Measurements from ENCODE around the gene STAT5B. TPM values are rescaled to one million over a fixed set of nuclear protein-coding genes. Genes with fewer than 3 reads are reported as not detected.
A peak's percentile ranks its signal among the peaks of the same experiment; 100 is the strongest.

STAT5B gene
- total and polyA plus RNA-seq, 2 of the 13 experiments (the other 11 are each of a cell fraction or from before 2014, with no cell fraction given), result 21.0 to 42.8 TPM

DNA sequence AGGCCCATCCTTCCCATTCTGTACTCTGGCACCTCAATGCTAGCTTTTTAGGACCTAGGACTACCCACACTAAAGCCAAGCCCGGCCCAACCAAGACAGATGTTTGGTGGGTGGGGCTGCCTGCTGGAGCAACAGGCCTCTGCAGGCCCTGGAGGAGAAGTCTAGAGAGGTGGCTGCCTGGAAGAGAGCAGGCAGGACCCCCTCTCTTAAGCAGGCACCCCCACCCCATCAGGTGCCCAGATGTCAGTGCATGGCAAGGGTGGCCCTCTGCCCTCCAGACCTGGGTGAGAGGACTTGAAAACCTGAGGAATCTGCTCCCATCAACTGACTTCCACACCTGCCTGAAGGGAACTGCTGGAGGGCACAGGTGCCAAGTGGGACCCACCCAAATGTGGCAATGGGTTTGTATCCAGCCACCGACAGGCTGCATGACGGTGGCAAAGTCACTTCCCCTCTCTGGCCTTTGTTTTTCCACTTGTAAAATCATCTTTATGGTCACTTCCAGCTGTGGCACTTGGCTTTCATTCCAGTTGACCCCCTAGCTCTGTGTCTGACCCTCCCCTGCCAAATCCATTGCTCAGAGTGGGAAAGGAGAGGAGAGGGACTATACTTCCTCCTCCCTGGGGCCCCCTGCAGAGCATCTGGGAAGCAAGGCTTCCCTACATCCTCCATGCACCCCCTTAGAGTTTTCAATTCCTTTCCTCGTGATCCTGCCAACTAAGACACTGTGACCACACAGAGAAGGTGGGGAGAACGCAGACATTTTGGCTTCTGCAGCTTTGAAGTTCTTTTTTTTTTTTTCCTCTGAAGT lies 10.4 kb upstream of the STAT5B start:
- Histone ChIP-seq H3K4me3 (replicated peaks in 1 of 3; ENCODE audit: insufficient read depth in 1 of 3, low read depth in 2 of 3, low read length in 3 of 3) (no peak overlapping the region), H2AFZ (ENCODE audit: low read length) (no peak overlapping the region), H3K27me3 (ENCODE audit: control insufficient read depth in 1 of 2, insufficient read depth in 2 of 2, low read length in 2 of 2) (peaks cover 6 to 36% of the 10 kb centered on the region in 2 experiments; a peak in 4 of 5 replicates), H4K20me1 (ENCODE audit: insufficient read depth, low read length) (no peaks in the 10 kb centered on the region), H3K79me2 (ENCODE audit: insufficient read depth, low read length) (no peaks in the 10 kb centered on the region), H3K9ac (ENCODE audit: insufficient read depth, low read depth, low read length) (no peak overlapping the region), H3K4me2 (ENCODE audit: low read depth, low read length) (no peak overlapping the region), H3K9me3 (ENCODE audit: low read length) (no peaks in the 10 kb centered on the region), H3K36me3 (replicated peaks in 1 of 2; ENCODE audit: control insufficient read depth in 1 of 2, insufficient read depth in 2 of 2, low read length in 2 of 2) (no peaks in the 10 kb centered on the region), H3K4me1 (ENCODE audit: insufficient read depth, low read length) (peaks cover 51% of the 10 kb centered on the region), H3K27ac (ENCODE audit: extremely low read length, insufficient read depth, low read length) (no peak overlapping the region)
- POLR2A ChIA-PET, result interaction anchor here (0.7 to 2.6 kb wide), 2 partner anchors 9 to 1259 kb away, joined by 3 to 9 read pairs; partner anchors contain the start of gene KRTAP1-5
- CTCF ChIA-PET (ENCODE audit: low intra/inter-chr PET ratio, low total read pairs), result no interaction called here
- ATAC-seq (no peak), DNase-seq (ENCODE audit: low spot score) (no peak), FAIRE-seq (no peak)
- WGBS (ENCODE audit: low lambda C conversion rate), result 56% methylated on average over 5 of the region's 5 CpGs
- no TSS peak for BruUV-seq (replicated peaks)
- in situ Hi-C loops (cut with HindIII; ENCODE audit: extremely low pct_ligation_motif_present, low pct_unique_long_range_greater_than_20kb), result no loop called here
- intact Hi-C loops (cut with micrococcal nuclease; ENCODE audit: unreplicated experiment), result loop anchor here (1.0 to 10.0 kb wide), 2 partner anchors 7 to 62 kb away; no protein-coding TSS in a partner anchor
- TF ChIP-seq ZNF629 (CRISPR knock-in tag; conservative IDR thresholded peaks at IDR 0.05), result peak; percentile 41; the same call in 1 of the 2 replicates
- no peak for TF ChIP-seq ZNF317 (CRISPR knock-in tag; IDR thresholded peaks at IDR 0.05)

DNA sequence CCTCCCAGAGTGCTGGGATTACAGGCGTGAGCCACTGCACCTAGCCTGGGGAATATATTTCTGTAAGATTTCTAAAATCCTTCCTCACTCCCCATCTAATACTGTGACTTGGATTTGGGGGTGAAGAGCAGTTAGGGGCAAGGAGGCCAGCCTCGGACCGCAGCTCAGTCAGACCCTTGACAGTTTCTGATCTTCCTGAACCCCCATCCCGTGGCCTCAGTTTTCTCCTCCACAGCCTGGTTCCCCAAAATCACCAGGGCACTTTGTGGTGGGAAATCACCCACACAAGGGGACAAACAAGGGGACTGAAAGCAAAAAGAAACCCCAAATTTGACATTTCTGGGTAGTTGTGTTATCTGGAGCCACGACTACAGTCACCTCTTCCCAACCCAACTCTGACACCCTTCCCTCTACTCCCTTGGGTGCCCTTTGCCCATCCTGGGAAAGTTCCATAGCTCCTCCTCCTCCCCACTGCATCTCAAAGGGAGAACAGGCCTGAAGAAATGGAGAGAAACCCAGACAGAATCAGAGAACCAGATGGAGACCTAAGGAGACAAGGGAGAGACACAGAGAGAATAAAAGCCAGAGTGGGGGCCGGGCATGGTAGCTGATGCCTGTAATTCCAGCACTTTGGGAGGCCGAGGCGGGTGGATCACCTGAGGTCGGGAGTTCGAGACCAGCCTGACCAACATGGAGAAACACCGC lies 9.3 kb upstream of the STAT5B start:
- Histone ChIP-seq H3K27me3 (ENCODE audit: control insufficient read depth in 1 of 2, insufficient read depth in 2 of 2, low read length in 2 of 2) (peaks cover 6 to 36% of the 10 kb centered on the region in 2 experiments; a peak in 4 of 5 replicates), H3K9ac (ENCODE audit: insufficient read depth, low read depth, low read length) (no peak overlapping the region), H3K4me1 (ENCODE audit: insufficient read depth, low read length) (peaks cover 56% of the 10 kb centered on the region), H3K4me2 (ENCODE audit: low read depth, low read length) (no peak overlapping the region), H3K79me2 (ENCODE audit: insufficient read depth, low read length) (no peaks in the 10 kb centered on the region), H3K4me3 (replicated peaks in 1 of 3; ENCODE audit: insufficient read depth in 1 of 3, low read depth in 2 of 3, low read length in 3 of 3) (no peak overlapping the region), H3K27ac (ENCODE audit: extremely low read length, insufficient read depth, low read length) (no peak overlapping the region), H4K20me1 (ENCODE audit: insufficient read depth, low read length) (no peaks in the 10 kb centered on the region), H3K9me3 (ENCODE audit: low read length) (no peaks in the 10 kb centered on the region), H3K36me3 (replicated peaks in 1 of 2; ENCODE audit: control insufficient read depth in 1 of 2, insufficient read depth in 2 of 2, low read length in 2 of 2) (no peaks in the 10 kb centered on the region), H2AFZ (ENCODE audit: low read length) (no peak overlapping the region)
- ChIA-PET POLR2A (interaction anchor here (2.6 kb wide), 1 partner anchor 8 kb away, joined by 9 read pairs; no protein-coding TSS in a partner anchor), CTCF (ENCODE audit: low intra/inter-chr PET ratio, low total read pairs) (no interaction called here)
- DNase-seq (ENCODE audit: low spot score), result no peak
- FAIRE-seq, result no peak
- in situ Hi-C loops (cut with HindIII; ENCODE audit: extremely low pct_ligation_motif_present, low pct_unique_long_range_greater_than_20kb), result no loop called here
- no peak for ATAC-seq
- 68% methylated on average over 11 of the region's 11 CpGs for WGBS (ENCODE audit: low lambda C conversion rate)
- no TSS peak for BruUV-seq (replicated peaks)
- intact Hi-C loops (cut with micrococcal nuclease; ENCODE audit: unreplicated experiment), result loop anchor here (10.0 kb wide), 1 partner anchor 61 kb away; no protein-coding TSS in a partner anchor
- TF ChIP-seq, protein P1, sequence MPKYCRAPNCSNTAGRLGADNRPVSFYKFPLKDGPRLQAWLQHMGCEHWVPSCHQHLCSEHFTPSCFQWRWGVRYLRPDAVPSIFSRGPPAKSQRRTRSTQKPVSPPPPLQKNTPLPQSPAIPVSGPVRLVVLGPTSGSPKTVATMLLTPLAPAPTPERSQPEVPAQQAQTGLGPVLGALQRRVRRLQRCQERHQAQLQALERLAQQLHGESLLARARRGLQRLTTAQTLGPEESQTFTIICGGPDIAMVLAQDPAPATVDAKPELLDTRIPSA (CRISPR knock-in tag; IDR thresholded peaks at IDR 0.05; ENCODE audit: borderline replicate concordance), result no peak
- TF ChIP-seq FLYWCH1 (CRISPR knock-in tag; IDR thresholded peaks at IDR 0.05) (no peak), SNRNP70 (IDR thresholded peaks at IDR 0.05; ENCODE audit: low read depth, low read length) (no peak)
- TF ChIP-seq, protein P2, sequence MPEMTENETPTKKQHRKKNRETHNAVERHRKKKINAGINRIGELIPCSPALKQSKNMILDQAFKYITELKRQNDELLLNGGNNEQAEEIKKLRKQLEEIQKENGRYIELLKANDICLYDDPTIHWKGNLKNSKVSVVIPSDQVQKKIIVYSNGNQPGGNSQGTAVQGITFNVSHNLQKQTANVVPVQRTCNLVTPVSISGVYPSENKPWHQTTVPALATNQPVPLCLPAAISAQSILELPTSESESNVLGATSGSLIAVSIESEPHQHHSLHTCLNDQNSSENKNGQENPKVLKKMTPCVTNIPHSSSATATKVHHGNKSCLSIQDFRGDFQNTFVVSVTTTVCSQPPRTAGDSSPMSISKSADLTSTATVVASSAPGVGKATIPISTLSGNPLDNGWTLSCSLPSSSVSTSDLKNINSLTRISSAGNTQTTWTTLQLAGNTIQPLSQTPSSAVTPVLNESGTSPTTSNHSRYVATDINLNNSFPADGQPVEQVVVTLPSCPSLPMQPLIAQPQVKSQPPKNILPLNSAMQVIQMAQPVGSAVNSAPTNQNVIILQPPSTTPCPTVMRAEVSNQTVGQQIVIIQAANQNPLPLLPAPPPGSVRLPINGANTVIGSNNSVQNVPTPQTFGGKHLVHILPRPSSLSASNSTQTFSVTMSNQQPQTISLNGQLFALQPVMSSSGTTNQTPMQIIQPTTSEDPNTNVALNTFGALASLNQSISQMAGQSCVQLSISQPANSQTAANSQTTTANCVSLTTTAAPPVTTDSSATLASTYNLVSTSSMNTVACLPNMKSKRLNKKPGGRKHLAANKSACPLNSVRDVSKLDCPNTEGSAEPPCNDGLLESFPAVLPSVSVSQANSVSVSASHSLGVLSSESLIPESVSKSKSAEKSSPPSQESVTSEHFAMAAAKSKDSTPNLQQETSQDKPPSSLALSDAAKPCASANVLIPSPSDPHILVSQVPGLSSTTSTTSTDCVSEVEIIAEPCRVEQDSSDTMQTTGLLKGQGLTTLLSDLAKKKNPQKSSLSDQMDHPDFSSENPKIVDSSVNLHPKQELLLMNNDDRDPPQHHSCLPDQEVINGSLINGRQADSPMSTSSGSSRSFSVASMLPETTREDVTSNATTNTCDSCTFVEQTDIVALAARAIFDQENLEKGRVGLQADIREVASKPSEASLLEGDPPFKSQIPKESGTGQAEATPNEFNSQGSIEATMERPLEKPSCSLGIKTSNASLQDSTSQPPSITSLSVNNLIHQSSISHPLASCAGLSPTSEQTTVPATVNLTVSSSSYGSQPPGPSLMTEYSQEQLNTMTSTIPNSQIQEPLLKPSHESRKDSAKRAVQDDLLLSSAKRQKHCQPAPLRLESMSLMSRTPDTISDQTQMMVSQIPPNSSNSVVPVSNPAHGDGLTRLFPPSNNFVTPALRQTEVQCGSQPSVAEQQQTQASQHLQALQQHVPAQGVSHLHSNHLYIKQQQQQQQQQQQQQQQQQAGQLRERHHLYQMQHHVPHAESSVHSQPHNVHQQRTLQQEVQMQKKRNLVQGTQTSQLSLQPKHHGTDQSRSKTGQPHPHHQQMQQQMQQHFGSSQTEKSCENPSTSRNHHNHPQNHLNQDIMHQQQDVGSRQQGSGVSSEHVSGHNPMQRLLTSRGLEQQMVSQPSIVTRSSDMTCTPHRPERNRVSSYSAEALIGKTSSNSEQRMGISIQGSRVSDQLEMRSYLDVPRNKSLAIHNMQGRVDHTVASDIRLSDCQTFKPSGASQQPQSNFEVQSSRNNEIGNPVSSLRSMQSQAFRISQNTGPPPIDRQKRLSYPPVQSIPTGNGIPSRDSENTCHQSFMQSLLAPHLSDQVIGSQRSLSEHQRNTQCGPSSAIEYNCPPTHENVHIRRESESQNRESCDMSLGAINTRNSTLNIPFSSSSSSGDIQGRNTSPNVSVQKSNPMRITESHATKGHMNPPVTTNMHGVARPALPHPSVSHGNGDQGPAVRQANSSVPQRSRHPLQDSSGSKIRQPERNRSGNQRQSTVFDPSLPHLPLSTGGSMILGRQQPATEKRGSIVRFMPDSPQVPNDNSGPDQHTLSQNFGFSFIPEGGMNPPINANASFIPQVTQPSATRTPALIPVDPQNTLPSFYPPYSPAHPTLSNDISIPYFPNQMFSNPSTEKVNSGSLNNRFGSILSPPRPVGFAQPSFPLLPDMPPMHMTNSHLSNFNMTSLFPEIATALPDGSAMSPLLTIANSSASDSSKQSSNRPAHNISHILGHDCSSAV (CRISPR knock-in tag; IDR thresholded peaks at IDR 0.05; ENCODE audit: borderline replicate concordance), result no peak
